Measurements from ENCODE around the gene PCF11.

- TF ChIP-seq CTCF (IDR thresholded peaks at IDR 0.05; ENCODE audit: poor library complexity): no peak
- TF ChIP-seq EZH2 (IDR thresholded peaks at IDR 0.05; ENCODE audit: borderline replicate concordance): no peak
- TF ChIP-seq EZH2phosphoT487 (IDR thresholded peaks at IDR 0.05; ENCODE audit: low read depth, severe bottlenecking, unreplicated experiment): no peak
Measured at GRCh38 chr11:83156996-83157593, at the start of gene PCF11.

All from hepatocyte (in vitro differentiated cells).